ENCODE data around the gene ANKRD13D.

ANKRD13D gene

DNA sequence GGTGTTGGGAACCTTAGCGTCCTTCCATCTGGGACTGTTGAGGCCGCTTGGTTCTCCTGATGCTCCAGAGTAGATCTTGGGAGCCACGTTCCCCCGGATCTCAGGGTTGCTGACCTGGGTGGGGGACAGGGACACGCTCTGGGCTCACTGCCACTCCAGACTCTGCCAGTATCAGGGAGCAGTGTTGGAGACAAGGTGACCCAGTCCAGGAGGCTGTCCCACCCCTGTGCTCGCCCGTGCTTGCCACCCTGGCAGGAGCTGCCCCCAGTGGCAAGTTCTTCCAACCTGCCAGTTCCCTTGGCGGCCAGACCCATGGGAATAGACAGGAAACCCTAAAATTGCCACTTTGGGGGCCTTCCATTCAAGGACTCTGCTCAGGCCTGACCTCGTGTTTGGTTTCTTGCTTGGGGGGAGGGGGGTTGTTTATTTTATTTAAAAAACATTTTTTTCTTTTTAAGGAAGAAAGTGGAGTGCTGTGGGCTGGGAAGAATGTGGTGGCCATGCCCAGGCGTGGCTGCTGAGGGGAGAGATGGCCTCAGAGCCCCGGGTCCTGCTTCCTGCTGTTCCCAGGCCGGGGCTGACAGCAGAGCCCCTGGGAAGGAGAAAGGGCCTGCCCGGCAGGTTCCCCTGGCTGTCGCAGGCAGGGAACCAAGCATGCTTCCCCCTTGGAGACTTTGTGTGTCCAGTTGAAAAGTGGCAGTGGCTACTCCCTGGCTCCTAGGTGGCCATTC is 15.7 kb upstream of the ANKRD13D start:
- no peak for DNase-seq (ENCODE audit: low read depth, low spot score)

DNA sequence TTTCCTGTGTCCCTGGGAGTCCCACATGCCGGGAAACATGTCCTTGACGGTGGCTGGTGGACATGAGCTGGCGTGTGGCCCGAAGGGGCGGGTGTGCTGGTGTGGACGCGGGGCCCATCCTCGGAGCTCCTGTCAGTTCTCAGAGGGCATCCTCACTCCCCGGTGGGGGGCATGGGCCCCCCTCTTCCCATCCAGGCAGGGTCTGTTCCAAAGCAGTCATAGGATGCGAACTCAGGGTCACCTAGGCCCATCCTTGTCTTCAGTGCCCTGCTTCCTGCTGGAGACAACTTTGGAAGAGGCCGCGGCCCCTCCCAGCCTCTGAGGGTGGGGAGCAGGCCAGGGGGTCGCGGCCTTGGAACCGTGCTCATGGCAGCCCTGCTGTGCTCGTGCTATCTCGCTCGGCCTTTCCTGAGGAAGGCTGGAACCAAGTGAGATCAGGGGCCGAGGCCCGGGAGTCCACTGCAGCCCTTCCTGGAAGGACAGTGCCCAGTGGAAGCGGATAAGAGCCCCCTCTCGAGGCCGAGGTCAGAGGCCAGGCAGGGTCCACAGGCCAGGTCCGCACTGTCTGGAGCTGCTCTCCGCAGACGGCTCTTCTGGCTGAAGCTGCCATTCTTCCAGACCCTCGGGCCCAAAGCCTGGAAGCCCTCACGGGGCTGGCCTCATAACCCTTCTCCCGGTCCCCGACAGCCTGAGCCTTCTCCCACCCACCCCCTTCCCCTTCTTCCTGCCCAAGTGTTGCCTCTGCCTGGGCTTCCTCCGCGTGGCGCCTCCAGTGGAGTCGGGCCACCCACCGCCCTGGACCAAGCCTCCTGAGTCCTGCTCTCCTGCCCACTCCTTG is 14.1 kb upstream of the ANKRD13D start:
- no peak for DNase-seq (ENCODE audit: low read depth, low spot score)

DNA sequence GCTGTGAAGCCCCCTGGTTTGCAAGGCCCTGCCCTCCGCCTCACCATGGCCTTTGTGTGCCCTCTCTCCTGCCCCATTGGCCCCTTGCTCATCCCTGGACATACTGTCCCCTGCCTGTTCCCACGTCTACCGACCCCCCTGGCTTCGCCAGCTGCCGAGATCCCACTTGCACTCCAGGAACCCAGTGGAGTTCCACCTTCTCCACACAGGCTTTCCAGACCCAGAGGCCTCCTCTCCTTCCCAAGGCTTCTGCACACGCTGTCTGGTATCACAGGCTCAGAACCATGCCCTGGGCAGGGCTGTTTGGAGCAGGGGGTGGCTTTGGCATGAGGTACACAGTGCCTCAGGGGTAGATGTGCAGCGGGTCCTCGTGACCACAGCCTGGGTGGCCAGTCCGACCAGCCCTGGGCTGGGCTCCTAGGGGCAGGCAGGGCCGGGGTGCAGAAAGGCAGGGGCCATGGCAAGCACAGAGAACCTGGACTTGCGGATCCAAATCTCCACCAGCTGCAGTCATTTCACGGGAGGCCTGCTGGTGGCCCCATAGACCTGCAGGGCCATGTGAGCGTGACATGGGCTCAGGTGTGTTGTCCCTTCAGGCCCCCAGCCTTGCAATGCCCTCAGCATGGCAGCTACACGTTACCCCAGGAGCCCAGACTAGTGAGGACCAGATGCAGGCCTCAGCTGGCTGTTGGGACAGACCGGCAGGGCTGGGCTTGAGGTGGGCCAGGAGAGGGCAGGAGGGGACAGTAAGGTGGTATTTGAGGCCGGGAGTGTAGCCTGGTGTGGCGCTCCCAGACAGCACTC is 13.3 kb upstream of the ANKRD13D start:
- DNase-seq (ENCODE audit: low read depth, low spot score): no peak

DNA sequence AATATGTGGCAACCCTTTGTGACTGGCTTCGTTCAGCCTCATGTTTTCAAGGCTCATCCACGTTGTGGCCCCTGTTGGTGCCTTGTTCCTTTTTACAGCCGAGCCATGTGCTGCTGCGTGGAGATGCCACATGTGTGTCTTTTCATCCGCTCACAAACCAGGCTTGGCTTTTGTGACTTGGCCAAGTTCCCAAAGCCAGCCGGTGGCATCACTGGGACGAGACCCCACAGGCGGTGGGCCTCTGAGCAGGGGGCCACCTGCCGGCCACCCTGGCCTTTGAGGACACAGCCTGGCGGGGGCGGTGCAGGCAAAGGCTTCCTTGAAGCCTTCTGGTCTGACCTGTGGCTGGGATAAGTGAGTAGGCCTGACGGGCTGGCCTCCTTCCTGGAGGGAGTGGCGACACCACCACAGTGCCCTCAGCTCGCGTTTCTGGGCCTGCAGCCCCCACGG is 12.3 kb upstream of the ANKRD13D start:
- no peak for DNase-seq (ENCODE audit: low read depth, low spot score)

DNA sequence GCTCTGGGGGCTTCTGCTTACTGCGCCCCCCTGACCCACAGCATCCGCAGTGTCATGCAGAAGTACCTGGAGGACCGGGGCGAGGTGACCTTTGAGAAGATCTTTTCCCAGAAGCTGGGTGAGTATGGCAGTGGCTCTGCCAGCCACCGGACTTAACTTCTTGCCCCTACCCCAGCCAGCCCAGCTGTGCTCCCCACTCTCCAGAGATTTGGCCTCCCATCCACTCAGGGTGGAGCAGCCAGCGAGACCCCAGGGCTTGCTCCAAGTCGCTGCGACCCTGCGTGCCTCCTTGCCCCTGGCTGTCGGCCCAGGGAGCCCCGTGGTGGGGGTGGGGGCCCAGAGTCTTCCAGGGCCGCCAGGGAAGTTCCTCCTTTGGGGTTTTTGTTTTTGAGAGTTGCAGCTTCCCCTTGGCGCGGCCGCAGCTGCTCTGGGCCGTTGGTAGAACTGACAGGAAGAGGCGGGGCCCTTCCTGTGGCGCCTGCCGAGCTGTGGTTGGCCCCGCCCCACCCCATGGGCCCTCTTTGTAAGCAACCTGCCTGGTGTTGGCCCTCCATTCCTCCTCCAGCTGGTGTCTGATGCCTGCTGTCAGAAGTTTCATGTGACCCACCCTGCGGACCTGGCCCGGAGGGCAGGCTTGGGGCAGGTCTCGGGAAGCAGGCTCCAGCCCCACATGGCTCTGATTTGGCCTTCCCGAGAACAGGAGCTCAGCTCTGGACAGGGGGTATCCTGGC is 11.7 kb upstream of the ANKRD13D start:
- peak; percentile 69 for DNase-seq (ENCODE audit: low read depth, low spot score)

DNA sequence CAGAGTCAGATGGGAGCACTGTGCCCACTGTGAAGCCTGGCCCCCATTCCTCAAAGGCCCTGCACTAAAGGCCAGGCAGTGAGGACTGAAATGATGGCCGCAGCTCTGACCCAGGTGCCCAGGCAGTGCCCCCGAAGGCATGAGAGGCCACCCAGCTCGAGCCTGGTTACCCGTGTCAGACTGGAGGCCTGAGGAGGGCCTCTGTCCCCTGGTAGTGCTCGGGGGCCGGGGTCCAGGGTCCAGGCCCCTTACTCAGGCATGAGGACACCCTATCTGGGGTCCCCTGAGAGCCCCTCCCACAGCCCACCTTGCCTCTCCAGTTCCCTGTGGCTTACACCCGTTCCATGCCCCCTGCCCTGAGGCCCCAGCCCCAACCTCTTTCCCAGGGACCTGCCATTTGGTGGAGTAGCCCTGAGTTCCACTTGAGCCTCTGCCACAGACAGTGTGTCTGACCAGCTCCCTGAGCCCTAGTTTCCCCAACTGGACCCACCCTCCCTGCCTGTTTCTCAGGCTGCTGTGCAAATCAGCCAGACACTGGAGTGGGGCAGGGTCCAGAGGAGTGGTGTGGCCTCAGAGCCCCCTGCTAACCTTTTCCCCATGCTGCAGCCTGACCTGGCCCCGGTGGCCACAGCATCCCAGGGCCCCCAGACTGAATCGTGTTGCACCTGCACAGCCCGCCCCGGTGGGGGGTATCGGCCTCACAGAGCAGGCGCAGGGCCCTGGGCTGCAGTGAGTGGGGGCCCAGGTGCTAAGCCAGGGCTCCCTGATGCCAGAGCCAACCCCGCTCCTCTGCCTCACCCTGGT is 10.8 kb upstream of the ANKRD13D start:
- DNase-seq (ENCODE audit: low read depth, low spot score): no peak

DNA sequence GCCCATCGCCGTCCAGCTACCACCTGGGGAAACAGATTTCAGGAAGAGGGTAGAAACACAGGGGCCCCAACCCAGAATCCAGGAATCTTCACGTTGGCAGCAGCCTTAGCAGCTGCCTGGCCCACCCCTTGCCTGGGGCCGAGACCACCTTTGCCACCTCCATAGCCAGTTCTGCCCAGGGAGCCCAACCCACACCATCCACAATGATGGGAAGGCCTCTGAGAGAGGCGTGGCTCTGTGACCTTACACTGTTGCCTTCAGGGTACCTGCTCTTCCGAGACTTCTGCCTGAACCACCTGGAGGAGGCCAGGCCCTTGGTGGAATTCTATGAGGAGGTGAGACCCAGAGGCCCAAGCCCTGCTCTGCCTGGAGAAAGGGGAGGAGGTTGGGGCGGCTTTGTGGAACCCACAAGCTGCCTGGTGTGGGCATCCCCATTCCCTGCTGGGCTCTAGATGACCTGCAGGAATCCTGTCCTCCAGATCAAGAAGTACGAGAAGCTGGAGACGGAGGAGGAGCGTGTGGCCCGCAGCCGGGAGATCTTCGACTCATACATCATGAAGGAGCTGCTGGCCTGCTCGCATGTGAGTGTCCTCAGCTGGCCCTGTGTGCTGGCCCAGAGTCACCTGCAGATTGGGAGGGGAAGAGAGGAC is 10.0 kb upstream of the ANKRD13D start:
- no peak for DNase-seq (ENCODE audit: low read depth, low spot score)

DNA sequence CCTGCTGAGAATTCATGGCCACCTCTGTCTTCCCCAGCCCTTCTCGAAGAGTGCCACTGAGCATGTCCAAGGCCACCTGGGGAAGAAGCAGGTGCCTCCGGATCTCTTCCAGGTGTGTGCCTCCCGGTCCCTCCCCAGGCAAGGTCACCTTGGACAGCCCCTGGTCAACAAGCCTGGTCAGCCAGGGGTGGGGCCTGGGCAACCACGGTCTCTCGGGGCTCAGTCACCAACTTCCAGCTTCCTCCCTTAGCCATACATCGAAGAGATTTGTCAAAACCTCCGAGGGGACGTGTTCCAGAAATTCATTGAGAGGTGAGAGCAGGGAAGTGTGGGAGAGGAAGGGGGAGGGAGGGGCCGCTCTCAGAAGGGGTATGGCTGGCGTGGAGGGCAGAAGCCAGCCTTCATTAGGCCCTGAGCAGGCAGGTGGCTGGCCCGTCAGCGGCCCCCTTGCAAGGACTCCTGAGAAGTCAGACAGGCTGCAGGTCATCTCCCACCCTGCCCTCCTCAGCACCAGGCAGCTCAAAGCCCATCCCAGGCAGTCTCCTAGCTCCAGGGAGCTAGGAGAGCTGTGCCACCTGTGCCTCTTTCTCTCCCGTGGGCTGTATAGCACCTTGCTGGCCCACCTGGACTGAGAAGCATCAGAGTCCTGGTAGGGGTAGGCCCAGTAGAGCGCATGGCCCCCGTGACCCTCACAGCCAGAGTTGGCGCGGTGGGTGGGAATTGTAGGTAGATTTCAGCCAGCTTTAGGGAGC is 9.3 kb upstream of the ANKRD13D start:
- DNase-seq (ENCODE audit: low read depth, low spot score): no peak

DNA sequence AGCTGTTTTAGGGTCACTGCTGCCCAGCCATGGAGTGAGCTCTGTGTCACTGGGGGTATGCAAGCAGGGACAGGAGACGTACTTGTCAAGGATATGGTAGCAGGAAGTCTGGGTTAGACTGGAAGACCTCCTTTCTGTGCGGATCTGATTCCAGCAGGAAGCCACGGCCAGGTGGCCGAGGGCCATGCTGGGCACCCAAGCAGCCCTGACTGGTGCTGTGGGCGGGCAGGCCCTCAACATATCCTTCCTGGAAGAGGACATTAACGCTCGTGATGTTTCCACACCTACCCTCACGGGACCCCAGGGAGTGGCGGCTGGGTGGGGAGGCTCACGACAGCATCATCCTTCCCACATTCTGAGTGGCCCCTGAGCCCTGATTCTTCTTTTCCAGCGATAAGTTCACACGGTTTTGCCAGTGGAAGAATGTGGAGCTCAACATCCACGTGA is 8.7 kb upstream of the ANKRD13D start:
- DNase-seq (ENCODE audit: low read depth, low spot score): no peak

DNA sequence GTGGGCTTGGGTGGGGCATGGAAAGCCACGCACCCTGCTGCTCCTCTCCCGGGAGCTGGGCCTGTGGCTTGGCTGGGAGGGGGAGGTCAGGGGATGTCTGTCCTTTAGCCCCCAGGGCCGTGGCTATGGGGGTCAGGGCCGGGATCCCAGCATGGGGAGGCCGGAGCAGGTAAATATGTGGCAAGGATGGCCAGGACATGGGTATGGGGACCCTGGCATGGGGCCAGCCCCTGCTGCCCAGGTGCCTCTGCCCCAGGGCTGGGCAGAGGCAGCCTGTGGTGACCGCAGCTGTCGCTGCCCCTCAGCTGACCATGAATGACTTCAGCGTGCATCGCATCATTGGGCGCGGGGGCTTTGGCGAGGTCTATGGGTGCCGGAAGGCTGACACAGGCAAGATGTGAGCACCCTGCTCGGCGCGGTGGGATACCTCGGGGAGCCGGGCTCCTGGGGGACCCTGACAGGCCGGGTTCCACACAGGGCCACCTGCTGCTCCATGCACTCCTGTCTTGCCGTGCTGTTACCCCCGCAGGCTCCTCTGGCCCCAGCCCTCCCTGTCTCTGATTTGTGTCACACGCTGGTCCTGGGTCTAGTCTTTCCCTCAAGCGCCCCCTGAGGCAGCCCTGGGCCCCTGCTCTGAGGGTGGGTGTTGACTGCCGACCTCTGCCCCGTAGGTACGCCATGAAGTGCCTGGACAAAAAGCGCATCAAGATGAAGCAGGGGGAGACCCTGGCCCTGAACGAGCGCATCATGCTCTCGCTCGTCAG is 8.1 kb upstream of the ANKRD13D start:
- no peak for DNase-seq (ENCODE audit: low read depth, low spot score)

DNA sequence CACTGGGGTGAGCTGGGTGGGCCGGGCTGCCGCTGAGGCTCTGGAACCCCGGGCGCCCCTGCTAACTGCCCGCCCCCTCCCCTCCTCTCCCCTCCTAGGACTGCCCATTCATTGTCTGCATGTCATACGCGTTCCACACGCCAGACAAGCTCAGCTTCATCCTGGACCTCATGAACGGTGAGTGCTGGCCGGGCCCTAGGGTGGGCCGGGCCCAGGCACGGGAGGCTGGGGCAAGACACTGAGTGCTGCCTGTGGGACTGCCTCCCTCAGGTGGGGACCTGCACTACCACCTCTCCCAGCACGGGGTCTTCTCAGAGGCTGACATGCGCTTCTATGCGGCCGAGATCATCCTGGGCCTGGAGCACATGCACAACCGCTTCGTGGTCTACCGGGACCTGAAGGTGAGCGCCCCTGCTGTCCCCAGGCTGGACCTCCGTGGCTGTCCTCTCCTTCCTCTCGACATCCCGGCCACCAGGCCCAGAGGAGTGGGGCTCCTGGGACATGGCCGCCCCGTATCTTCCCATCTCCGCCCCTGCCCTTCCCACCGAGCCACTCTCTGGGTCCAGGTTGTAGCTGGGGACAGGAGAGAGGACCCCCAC is 7.5 kb upstream of the ANKRD13D start:
- DNase-seq (ENCODE audit: low read depth, low spot score): no peak

DNA sequence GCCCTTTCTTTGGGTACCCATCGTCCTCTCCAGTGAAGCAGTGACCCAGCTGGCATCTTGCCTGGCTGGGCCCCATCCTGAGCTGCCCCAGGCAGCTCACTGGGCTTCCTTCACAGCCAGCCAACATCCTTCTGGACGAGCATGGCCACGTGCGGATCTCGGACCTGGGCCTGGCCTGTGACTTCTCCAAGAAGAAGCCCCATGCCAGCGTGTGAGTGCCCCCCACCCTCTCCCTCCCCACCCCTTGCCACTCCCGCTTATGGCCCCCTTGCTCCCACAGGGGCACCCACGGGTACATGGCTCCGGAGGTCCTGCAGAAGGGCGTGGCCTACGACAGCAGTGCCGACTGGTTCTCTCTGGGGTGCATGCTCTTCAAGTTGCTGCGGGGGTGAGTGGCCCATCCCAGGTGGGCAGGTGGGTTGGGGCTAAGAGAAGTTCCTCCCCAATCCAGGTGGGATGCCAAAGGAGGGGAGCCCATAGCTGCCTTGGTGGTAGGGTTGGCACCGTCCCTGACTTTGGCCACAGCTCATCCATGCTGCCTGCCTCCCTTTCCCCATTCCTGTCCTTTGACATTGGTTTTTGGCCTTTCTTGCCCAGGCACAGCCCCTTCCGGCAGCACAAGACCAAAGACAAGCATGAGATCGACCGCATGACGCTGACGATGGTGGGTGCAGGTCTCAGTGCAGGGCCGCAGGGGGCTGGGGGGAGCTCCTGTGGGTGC is 6.8 kb upstream of the ANKRD13D start:
- no peak for DNase-seq (ENCODE audit: low read depth, low spot score)

DNA sequence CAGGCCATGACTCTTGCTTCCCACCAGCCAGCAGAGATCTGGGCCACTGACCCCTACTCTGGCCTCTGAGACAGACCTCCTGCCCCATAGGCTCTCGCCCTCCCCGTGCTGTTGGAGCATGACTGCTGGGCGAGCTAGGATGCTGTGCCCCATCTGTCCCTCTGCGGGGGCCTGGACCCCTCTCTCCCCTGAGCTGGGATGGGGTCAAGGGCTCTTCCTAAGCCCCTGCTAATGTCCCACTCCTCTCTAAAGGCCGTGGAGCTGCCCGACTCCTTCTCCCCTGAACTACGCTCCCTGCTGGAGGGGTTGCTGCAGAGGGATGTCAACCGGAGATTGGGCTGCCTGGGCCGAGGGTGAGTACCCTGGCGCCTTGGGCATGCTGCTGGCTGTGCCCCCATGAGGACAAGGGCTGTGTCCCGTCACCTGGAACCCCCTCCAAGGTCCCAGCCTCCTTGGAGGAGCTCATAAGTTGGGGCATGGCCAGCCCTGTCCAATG is 6.2 kb upstream of the ANKRD13D start:
- DNase-seq (ENCODE audit: low read depth, low spot score): no peak

DNA sequence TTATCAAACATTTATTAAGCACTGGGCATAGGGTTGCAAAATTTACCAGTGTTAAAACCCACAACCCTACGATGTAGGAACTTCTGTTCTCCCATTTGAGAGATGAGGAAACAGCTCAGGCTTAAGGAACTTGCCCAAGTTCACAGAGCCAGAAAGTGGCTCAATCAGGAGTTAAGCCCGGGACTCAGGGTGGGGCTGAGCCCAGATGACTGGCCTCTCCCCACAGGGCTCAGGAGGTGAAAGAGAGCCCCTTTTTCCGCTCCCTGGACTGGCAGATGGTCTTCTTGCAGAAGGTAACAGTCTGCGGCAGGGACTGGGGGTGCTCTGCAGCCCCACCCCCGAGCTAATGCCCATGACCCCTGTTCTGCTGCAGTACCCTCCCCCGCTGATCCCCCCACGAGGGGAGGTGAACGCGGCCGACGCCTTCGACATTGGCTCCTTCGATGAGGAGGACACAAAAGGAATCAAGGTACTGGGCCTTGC is 5.6 kb upstream of the ANKRD13D start:
- no peak for DNase-seq (ENCODE audit: low read depth, low spot score)

DNA sequence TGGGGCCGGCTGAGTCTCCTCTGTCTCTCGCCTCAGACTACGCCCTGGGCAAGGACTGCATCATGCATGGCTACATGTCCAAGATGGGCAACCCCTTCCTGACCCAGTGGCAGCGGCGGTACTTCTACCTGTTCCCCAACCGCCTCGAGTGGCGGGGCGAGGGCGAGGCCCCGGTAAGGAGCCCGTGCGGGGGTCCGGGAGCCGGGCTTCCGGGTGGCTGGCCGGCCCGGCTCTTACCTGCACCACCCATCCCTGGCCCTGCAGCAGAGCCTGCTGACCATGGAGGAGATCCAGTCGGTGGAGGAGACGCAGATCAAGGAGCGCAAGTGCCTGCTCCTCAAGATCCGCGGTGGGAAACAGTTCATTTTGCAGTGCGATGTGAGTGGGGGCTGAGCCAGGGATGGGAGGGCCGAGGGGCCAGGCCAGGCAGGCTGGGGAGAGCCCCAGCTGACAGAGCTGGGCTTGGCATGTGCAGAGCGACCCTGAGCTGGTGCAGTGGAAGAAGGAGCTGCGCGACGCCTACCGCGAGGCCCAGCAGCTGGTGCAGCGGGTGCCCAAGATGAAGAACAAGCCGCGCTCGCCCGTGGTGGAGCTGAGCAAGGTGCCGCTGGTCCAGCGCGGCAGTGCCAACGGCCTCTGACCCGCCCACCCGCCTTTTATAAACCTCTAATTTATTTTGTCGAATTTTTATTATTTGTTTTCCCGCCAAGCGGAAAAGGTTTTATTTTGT is 4.1 kb upstream of the ANKRD13D start:
- DNase-seq (ENCODE audit: low read depth, low spot score): no peak

All from smooth muscle cell of the brain vasculature (primary cell).